NCI-H1105 treated with DMSO at 0.1 percent for 48 hours (cell line): ENCODE measurements around the gene ZNF207.
"Not testable (repeated sequence)": the region's sequence is repeated elsewhere in the genome, so short reads cannot be mapped to it uniquely, and the experiment has no call there.

Source experiments
- DNase-seq: peaks from one replicate; lab custom pipeline; 2025; lab: John Stamatoyannopoulos, UW

Gene ZNF207

GRCh38 chr17:32388128-32388527 is 38.2 kb downstream of the ZNF207 start:
- DNase-seq: not testable (repeated sequence)

- DNase-seq: no peak
Measured at GRCh38 chr17:32388613-32389459, 38.9 kb downstream of the ZNF207 start.

DNA sequence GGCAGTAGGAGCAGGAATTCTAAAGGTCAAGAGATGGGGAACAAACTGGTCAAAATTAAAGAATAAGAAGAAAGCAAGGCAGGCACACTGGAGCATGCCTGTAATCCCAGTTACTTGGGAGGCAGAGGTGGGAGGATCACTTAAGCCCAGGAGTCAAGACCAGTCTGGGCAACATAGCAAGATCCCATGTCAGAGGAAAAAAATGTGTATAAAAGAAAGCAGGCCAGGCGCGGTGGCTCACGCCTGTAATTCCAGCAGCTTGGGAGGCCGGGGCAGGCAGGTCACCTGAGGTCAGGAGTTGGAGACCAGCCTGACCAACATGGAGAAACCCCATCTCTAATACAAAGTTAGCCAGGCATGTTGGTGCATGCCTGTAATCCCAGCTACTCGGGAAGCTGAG is 43.9 kb downstream of the ZNF207 start:
- no peak for DNase-seq

DNA sequence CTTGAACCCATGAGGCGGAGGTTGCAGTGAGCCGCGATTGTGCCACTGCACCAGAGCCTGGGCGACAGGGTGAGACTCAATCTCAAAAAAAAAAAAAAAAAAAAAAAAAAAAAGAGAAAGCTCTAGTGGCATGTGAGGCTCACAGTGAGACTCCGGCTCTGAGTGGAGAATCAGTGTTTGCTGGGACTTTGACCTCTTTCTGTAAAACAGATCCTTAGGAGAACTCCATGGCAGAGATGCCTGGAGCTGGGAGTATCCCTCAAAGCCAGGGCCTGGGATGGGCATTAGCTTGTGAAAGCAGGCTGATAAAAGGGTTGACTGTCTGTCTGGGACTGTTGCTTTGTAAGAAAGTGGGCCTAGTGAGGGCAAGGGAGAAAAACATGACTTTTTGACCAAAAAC is 46.4 kb downstream of the ZNF207 start:
- no peak for DNase-seq

- no peak for DNase-seq
Measured at GRCh38 chr17:32398946-32399345, 49.0 kb downstream of the ZNF207 start.

GRCh38 chr17:32410085-32410484 is 60.1 kb downstream of the ZNF207 start:
- DNase-seq: not testable (repeated sequence)

DNA sequence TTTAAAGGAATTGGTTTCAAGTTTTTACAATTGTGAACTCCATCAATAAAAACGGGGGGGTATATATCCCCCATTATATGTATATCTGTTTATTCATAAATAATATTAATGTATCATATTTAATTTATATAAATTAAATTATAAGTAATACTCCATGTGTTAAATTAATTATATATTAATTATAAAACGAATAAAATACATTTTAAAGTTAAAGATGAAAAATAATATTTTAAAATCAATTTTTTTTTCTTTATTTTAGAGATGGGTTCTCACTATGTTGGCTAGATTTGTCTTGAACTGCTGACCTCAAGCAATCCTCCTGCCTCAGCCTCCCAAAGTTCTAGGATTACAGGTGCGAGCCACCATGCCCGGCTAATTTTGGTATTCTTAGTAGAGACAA is 76.9 kb downstream of the ZNF207 start:
- DNase-seq: no peak

GRCh38 chr17:32429598-32429997 is 79.6 kb downstream of the ZNF207 start:
- no peak for DNase-seq
